Keratinocyte (primary cell): Measurements from ENCODE around the gene ZNF93. TPM values are rescaled to one million over a fixed set of nuclear protein-coding genes. Genes with fewer than 3 reads are reported as not detected.

Experiments used
- DNase-seq: peaks from one replicate; pipeline ENCODE4 v3.0.0-alpha.2; 2011; ENCODE audit warnings: low read depth, missing footprints, low spot score
- FAIRE-seq: peaks from 2 replicates; lab custom pipeline; 2011; peaks lifted over from hg19 to GRCh38; lab: Jason Lieb, UNC
- H2AFZ ChIP-seq: 2 replicates; pipeline ENCODE4 v1.6.0; 2012; ENCODE audit warnings: low read length, control low read depth, inconsistent platforms; ENCODE audit not compliant: control insufficient read depth
- H3K27ac ChIP-seq: 2 replicates; pipeline ENCODE4 v1.5.1; 2011; ENCODE audit warnings: low read length; ENCODE audit not compliant: control insufficient read depth, insufficient read depth
- H3K27me3 ChIP-seq: 3 replicates; pipeline ENCODE4 v1.6.0; 2011; ENCODE audit warnings: low read length; ENCODE audit not compliant: control insufficient read depth, insufficient read depth; ENCODE audit errors: extremely low read depth
- H3K36me3 ChIP-seq, 2 experiments: 2 replicates in 1 of 2; 3 replicates in 1 of 2; pipeline ENCODE4 v1.5.1; 2011; ENCODE audit warnings: low read length in 2 of 2, mild to moderate bottlenecking in 1 of 2; ENCODE audit not compliant: control insufficient read depth in 2 of 2, insufficient read depth in 2 of 2; ENCODE audit errors: extremely low read depth in 1 of 2
- H3K4me1 ChIP-seq: 3 replicates; pipeline ENCODE4 v1.5.1; 2011; ENCODE audit warnings: low read length; ENCODE audit not compliant: control insufficient read depth, insufficient read depth; ENCODE audit errors: extremely low read depth
- H3K4me2 ChIP-seq: 3 replicates; pipeline ENCODE4 v1.6.0; 2011; ENCODE audit warnings: low read depth, low read length; ENCODE audit not compliant: control insufficient read depth, insufficient read depth; ENCODE audit errors: extremely low read depth
- H3K4me3 ChIP-seq, 3 experiments: fragments of 200-600 bp in 1 of 3; sonication (generic) in 1 of 3; 2 replicates in 2 of 3; 3 replicates in 1 of 3; pipeline ENCODE4 v1.5.1; 2011 to 2016; ENCODE audit warnings: low read length in 3 of 3, mild to moderate bottlenecking in 3 of 3, control low read depth in 2 of 3, inconsistent platforms in 1 of 3, low read depth in 1 of 3, mixed read lengths in 1 of 3, mixed run types in 1 of 3, moderate library complexity in 1 of 3; ENCODE audit not compliant: control insufficient read depth in 2 of 3, insufficient read depth in 2 of 3; ENCODE audit errors: extremely low read depth in 1 of 3
- H3K79me2 ChIP-seq: 2 replicates; pipeline ENCODE4 v1.6.0; 2012; ENCODE audit warnings: low read length; ENCODE audit not compliant: control insufficient read depth, insufficient read depth
- H3K9ac ChIP-seq: 3 replicates; pipeline ENCODE4 v1.6.0; 2011; ENCODE audit warnings: low read length; ENCODE audit not compliant: control insufficient read depth, insufficient read depth; ENCODE audit errors: extremely low read depth
- H3K9me1 ChIP-seq: 3 replicates; pipeline ENCODE4 v1.6.0; 2011; ENCODE audit warnings: low read length; ENCODE audit not compliant: control insufficient read depth, insufficient read depth; ENCODE audit errors: extremely low read depth
- H3K9me3 ChIP-seq: 2 replicates; pipeline ENCODE4 v1.5.1; 2012; ENCODE audit warnings: low read depth, low read length; ENCODE audit not compliant: control insufficient read depth
- H4K20me1 ChIP-seq: 3 replicates; pipeline ENCODE4 v1.6.0; 2011; ENCODE audit warnings: low read length; ENCODE audit not compliant: control insufficient read depth, insufficient read depth; ENCODE audit errors: extremely low read depth
- EZH2 ChIP-seq: IDR thresholded peaks from one replicate; pipeline ENCODE4 v1.6.1; 2012; ENCODE audit warnings: inconsistent platforms, mild to moderate bottlenecking, low read length, moderate library complexity
- dilution Hi-C: fragments of 300-500 bp; cut with MboI; formaldehyde crosslinking; loops from one replicate; pipeline ENCODE4 v1.7.0; 2020; ENCODE audit warnings: low sequenced_read_pairs; ENCODE audit not compliant: extremely low pct_ligation_motif_present
- polyA plus RNA-seq, 5 experiments: library from polyadenylated mRNA; depleted of rRNA in 3 of 5; stranded (reverse) in 3 of 5; stranded (forward) in 1 of 5; unstranded in 1 of 5; fragments of >200 nt; gene quantifications; 1 replicate in 1 of 5; 2 replicates in 3 of 5; 3 replicates in 1 of 5; pipeline versions ENCODE4 v1.2.1 to v1.2.3, GENCODE V29; 2011 to 2012; ENCODE audit warnings: missing spikeins in 2 of 5, low read depth in 1 of 5, low replicate concordance in 1 of 5
- TF ChIP-seq, protein P1 (sequence below), 3 experiments: IDR thresholded peaks in 1 of 3; conservative IDR thresholded peaks in 1 of 3; optimal IDR thresholded peaks in 1 of 3; 2 replicates in 2 of 3; 3 replicates in 1 of 3; pipeline versions ENCODE3 to v1.5.1; 2011; ENCODE audit warnings: low read length in 3 of 3, mild to moderate bottlenecking in 3 of 3, moderate library complexity in 2 of 3, control low read depth in 1 of 3, inconsistent platforms in 1 of 3; ENCODE audit not compliant: insufficient read depth in 2 of 3; ENCODE audit errors: extremely low read depth in 1 of 3

Gene ZNF93
- polyA plus RNA-seq, 1 donor (not counting 4 experiments of a cell fraction or from before 2014, with no cell fraction given) = 4.8 TPM

DNA sequence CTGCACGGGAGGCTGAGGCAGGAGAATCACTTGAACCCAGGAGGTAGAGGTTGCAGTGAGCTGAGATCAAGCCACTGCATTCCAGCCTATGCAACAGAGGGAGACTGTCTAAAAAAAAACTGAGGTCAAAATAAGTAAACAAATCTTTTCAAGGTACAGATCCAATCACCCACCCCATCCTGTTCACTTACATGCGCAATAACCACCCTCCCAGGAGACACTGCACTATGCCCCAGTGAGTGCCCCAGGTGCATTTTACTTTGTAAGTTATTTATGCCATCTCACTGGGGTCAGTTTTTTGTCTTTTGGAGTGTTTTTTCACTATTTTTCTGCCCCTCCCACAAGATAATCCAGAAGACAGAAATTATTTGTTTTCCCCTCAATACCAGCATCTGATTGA, 42.0 kb upstream of the ZNF93 start:
- Histone ChIP-seq H4K20me1 (no peaks in the 10 kb centered on the region), H3K9me1 (no peaks in the 10 kb centered on the region), H3K79me2 (no peaks in the 10 kb centered on the region), H3K4me2 (no peak overlapping the region), H3K36me3 (no peaks in the 10 kb centered on the region), H3K9me3 (peaks cover 4% of the 10 kb centered on the region), H2AFZ (no peak overlapping the region), H3K9ac (no peak overlapping the region), H3K4me3 (no peak overlapping the region), H3K27me3 (no peaks in the 10 kb centered on the region), H3K27ac (no peak overlapping the region), H3K4me1 (no peaks in the 10 kb centered on the region)
- FAIRE-seq = no peak
- TF ChIP-seq EZH2 = no peak
- TF ChIP-seq, protein P1, sequence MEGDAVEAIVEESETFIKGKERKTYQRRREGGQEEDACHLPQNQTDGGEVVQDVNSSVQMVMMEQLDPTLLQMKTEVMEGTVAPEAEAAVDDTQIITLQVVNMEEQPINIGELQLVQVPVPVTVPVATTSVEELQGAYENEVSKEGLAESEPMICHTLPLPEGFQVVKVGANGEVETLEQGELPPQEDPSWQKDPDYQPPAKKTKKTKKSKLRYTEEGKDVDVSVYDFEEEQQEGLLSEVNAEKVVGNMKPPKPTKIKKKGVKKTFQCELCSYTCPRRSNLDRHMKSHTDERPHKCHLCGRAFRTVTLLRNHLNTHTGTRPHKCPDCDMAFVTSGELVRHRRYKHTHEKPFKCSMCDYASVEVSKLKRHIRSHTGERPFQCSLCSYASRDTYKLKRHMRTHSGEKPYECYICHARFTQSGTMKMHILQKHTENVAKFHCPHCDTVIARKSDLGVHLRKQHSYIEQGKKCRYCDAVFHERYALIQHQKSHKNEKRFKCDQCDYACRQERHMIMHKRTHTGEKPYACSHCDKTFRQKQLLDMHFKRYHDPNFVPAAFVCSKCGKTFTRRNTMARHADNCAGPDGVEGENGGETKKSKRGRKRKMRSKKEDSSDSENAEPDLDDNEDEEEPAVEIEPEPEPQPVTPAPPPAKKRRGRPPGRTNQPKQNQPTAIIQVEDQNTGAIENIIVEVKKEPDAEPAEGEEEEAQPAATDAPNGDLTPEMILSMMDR (optimal IDR thresholded peaks at IDR 0.05 in 1 of 3, IDR thresholded peaks at IDR 0.05 in 1 of 3, conservative IDR thresholded peaks at IDR 0.05 in 1 of 3; ENCODE audit: extremely low read depth in 1 of 3, insufficient read depth in 2 of 3, low read length in 3 of 3) = no peak
- dilution Hi-C loops = no loop called here
- no peak for DNase-seq

DNA sequence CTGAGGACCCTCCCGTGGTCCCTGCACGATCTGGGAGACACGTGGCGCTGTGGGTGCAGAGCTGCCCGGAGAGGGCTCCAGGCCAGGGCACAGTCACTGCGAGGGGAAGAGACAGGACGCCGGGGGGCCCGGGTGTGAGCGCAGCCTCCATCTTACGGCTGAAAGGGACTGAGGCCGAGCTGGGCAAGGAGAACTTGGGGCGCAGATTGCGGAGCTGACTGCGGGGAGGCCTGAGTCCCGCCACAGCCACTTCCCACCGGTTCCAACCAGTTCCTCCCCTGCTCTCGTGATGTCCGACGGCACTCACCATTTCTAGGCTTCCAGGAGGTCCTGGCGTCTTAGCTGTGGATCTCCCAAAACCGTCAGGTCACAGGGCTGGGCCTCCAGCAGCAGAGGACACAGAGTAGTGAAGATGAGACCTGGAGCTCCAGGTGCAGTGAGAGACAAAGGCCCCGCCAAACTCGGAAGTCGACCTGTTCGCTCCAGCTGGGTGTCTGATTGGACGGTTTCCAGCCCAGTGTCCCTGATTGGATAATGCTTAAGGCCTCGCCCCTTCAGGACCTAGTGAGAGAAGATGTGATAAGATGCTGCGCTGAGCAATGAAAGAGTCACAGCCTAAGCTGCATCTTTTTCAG, 39.9 kb upstream of the ZNF93 start:
- Histone ChIP-seq H3K9ac (no peak overlapping the region), H3K27me3 (no peaks in the 10 kb centered on the region), H3K9me3 (peaks cover 4% of the 10 kb centered on the region), H3K4me1 (no peaks in the 10 kb centered on the region), H3K36me3 (no peaks in the 10 kb centered on the region), H3K79me2 (no peaks in the 10 kb centered on the region), H4K20me1 (no peaks in the 10 kb centered on the region), H3K27ac (no peak overlapping the region), H2AFZ (peak overlapping the region; percentile 44), H3K9me1 (no peaks in the 10 kb centered on the region), H3K4me2 (no peak overlapping the region), H3K4me3 (no peak overlapping the region)
- dilution Hi-C loops = no loop called here
- FAIRE-seq (no peak), DNase-seq (no peak)
- TF ChIP-seq, protein P1 (optimal IDR thresholded peaks at IDR 0.05 in 1 of 3, IDR thresholded peaks at IDR 0.05 in 1 of 3, conservative IDR thresholded peaks at IDR 0.05 in 1 of 3; ENCODE audit: extremely low read depth in 1 of 3, insufficient read depth in 2 of 3, low read length in 3 of 3) = no peak
- TF ChIP-seq EZH2 = no peak
